GM18870 (cell line): ENCODE measurements around the gene KRT26.
"Not testable (repeated sequence)": the region's sequence is repeated elsewhere in the genome, so short reads cannot be mapped to it uniquely, and the experiment has no call there.

Experiments used
- ATAC-seq: cut with Tn5 transposase; IDR thresholded peaks from one replicate; pipeline ENCODE4 v1.9.1; 2021; ENCODE audit warnings: moderate library complexity; ENCODE audit not compliant: unreplicated experiment

Gene KRT26

GRCh38 chr17:40772101-40772500 is at the start of gene KRT26:
Gene KRT26, minus strand, starts transcription at chr17:40772201. Its CDS starts 88 bp downstream, at chr17:40772113.
- ATAC-seq, result no peak

GRCh38 chr17:40821536-40821935 is 49.5 kb upstream of the KRT26 start:
- no peak for ATAC-seq

DNA sequence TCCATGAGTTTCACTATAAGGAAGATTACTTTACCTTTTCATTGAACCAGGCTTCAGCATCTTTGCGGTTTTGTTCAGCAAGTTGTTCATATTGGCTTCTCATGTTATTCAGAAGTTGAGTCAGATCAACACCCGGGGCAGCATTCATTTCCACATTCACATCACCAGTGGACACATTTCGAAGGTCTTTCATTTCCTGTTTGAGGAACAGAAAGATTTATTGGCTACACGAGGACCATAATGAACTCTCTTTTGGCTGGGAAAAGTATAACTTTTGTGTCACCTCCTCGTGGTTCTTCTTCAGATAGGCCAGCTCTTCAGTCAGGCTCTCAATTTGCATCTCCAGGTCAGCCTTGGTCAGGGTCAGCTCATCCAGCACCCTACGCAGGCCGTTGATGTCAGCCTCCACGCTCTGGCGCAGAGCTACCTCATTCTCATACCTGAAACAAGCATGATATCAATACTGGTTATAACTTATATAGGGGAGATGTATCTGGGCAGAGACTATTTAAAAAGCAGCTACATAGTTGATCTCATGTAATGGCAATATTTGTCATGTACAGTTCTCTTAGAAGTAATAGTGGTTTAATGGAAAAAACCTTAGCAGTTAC is 48.3 kb upstream of the KRT26 start:
- no peak for ATAC-seq

- ATAC-seq, result no peak
These were observed 47.6 kb upstream of the KRT26 start for GRCh38 chr17:40819528-40820125.

DNA sequence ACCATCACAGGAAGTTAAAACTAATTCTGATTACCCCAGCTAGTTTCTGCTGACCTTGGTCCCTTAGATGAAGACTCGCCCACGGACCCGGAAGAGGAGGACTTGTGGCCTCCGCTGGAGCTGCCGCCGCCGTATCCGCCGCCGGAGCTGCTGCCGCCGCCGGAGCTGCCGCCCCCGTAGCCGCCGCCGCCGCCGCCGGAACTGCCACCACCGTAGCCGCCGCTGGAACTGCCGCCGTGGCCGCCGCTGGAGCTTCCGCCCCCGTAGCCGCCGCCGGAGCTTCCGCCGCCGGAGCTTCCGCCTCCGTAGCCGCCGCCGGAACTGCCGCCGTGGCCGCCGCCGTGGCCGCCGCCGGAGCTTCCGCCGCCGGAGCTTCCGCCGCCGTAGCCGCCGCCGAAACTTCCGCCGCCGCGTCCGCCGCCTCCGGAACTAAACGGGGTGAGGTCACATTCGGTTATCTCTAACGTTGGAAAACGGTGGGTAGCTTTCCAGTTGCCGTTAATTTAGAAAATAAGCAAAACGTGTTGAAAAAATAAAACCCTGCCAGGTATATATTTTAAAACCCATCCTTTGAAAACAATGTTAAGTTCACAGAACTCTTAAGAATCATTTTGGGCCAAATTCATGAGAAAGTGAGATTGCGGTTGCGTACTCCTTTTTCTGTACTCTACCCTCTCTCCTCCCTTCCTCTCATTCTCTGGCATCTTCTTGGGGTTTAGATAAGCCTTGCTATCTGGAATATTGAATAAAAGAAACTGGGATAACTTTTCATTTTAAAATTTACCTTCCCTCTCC is 46.9 kb upstream of the KRT26 start:
- ATAC-seq, result no peak

- ATAC-seq, result no peak
These were observed 46.3 kb upstream of the KRT26 start for GRCh38 chr17:40818343-40818732.

DNA sequence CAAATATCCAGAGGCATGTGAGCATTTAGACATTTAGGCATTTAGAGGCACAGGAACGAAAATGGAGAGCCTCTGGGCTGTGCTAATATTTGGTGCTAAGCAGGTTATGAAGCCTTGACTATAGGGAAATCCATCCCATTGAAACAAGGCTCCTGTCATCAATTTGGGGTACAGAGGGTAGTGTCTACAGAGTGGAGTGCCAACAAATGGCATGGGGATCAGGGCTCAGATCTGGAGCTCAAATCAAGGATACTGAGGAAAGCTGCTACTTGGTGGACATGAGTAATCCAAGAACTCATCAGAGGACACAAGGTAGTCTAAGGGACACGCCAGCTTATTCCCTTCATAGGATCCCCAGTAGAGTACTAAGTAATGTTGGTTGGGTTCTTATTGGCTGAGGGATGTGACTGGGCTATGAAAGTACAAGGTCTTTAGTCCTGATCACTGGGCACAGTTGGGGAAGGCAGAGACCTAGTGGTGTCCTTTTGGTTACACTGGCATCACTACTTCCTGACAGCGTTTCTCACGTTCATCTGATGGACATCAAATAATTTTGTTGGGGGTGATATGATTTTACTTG is 45.2 kb upstream of the KRT26 start:
- ATAC-seq, result no peak

DNA sequence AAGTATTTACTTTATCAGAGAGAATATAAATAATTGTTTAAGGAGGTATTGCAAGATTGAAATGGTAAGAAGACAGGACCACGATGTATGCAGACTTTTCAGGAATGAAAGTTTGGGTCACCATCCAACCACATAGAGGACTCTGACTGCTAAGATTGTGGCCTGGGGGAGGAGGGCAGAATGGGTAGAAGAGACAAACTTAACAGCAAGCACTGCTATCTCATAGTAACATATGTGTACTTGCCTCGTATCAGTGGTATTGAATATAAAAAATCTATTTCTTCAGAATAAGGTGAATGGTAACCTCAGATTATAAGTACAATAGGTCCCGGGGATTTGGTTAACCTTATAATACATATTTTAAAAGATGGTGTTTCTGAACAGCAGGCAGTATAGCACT is 44.6 kb upstream of the KRT26 start:
- no peak for ATAC-seq

- ATAC-seq, result no peak
These were observed 43.4 kb upstream of the KRT26 start for GRCh38 chr17:40815381-40815780.

- not testable (repeated sequence) for ATAC-seq
These were observed 42.7 kb upstream of the KRT26 start for GRCh38 chr17:40814657-40815056.

- no peak for ATAC-seq
These were observed 41.8 kb upstream of the KRT26 start for GRCh38 chr17:40813804-40814203.

- no peak for ATAC-seq
These were observed 40.6 kb upstream of the KRT26 start for GRCh38 chr17:40812639-40813038.

DNA sequence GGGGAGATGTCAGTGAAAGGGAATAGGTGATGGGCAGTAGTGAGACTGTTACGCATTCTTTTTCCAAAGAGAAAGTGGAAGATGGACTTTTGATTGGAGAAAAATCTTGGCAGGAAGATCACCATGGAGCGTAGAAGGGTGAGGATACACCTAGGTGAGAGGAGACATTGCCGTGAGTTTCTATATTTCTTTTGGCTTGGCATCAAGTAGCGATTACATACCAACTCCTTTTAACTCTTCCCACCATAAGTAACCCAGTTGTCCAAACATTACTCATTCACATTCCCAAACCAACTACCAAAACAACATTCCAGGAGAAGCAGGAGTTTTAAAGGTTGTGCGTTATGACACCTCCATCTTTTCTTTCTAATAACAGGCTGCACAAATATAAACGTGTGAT is 38.5 kb upstream of the KRT26 start:
- ATAC-seq, result no peak

GRCh38 chr17:40809721-40810421 is 37.9 kb upstream of the KRT26 start:
- no peak for ATAC-seq

DNA sequence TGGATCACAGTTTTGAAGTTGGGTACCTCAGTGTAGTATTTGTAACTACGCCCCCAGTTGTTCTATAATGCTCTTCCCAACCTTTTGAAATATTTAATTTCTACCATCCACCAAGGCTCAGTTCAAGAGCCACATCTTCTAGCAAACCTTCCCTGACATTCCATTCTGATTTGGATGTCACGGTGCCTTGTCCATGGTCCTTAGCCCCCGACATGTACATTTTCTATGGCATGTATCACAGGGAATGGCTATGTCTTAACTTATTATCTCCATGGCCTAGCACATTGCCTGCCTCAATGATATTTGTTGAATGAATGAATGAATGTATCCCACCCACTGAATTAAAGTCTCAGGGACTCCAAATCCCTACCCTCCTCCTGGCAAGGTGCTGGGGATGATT is 34.1 kb upstream of the KRT26 start:
- no peak for ATAC-seq

- ATAC-seq, result no peak
These were observed 31.6 kb upstream of the KRT26 start for GRCh38 chr17:40803617-40804082.

GRCh38 chr17:40801157-40801556 is 29.2 kb upstream of the KRT26 start:
- no peak for ATAC-seq

DNA sequence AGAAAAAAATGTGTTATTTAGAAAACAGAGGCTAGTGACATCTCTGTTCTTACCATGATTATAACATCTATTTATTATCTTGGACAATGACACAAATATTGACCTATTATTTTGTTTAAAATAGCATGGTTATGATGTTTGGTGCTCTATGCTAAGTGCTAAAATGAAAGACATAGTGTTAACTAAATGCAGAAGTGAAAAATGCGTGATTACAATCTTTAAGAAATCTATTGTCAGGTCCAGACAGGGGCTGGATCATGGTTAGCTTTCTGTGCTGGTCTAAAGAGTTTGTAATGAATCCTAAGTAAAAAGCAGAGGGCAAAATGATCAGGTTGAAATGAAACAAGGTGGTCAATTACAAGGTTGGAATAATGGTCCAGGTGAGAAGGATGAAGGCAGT is 28.4 kb upstream of the KRT26 start:
- no peak for ATAC-seq

- no peak for ATAC-seq
These were observed 27.9 kb upstream of the KRT26 start, which contains the start of gene KRT28 for GRCh38 chr17:40799859-40800258. Gene KRT28, minus strand, starts transcription at chr17:40799959. Its CDS starts 66 bp downstream, at chr17:40799893.

- ATAC-seq, result no peak
These were observed 24.8 kb upstream of the KRT26 start for GRCh38 chr17:40796846-40797245.
